Neural progenitor cell (in vitro differentiated cells): Measurements from ENCODE around the gene COL4A4. TPM values are rescaled to one million over a fixed set of nuclear protein-coding genes. Genes with fewer than 3 reads are reported as not detected.

Experiments
- DNase-seq: peaks from one replicate; pipeline ENCODE4 v3.0.0-alpha.2; 2016; ENCODE audit warnings: low spot score
- H2AFZ ChIP-seq: fragments of 200-600 bp; sonication (generic); replicated peaks from 2 replicates; pipeline ENCODE4 v1.6.1; 2016; ENCODE audit warnings: antibody characterized with exemption
- H3F3A ChIP-seq: fragments of 200-600 bp; sonication (generic); 2 replicates; pipeline ENCODE4 v1.6.1; 2016; ENCODE audit warnings: antibody characterized with exemption, low read depth
- H3K27ac ChIP-seq: fragments of 200-600 bp; sonication (generic); 2 replicates; pipeline ENCODE4 v1.5.1; 2016; ENCODE audit warnings: mild to moderate bottlenecking
- H3K27me3 ChIP-seq: fragments of 200-600 bp; sonication (generic); 2 replicates; pipeline ENCODE4 v1.6.1; 2016; ENCODE audit warnings: mild to moderate bottlenecking, moderate library complexity
- H3K36me3 ChIP-seq: fragments of 200-600 bp; sonication (generic); 2 replicates; pipeline ENCODE4 v1.5.1; 2016
- H3K4me1 ChIP-seq: fragments of 200-600 bp; sonication (generic); 2 replicates; pipeline ENCODE4 v1.6.1; 2016; ENCODE audit warnings: mixed run types
- H3K4me2 ChIP-seq: fragments of 200-600 bp; sonication (generic); 2 replicates; pipeline ENCODE4 v1.6.1; 2016
- H3K4me3 ChIP-seq: fragments of 200-600 bp; sonication (generic); 2 replicates; pipeline ENCODE4 v1.5.1; 2016
- H3K79me2 ChIP-seq: fragments of 200-600 bp; sonication (generic); 2 replicates; pipeline ENCODE4 v1.6.1; 2016; ENCODE audit warnings: low read depth
- H3K9ac ChIP-seq: fragments of 200-600 bp; sonication (generic); 2 replicates; pipeline ENCODE4 v1.6.1; 2016
- H3K9me3 ChIP-seq: fragments of 200-600 bp; sonication (generic); 2 replicates; pipeline ENCODE4 v1.5.1; 2016; ENCODE audit warnings: low read depth
- H4K20me1 ChIP-seq: fragments of 200-600 bp; sonication (generic); 2 replicates; pipeline ENCODE4 v1.6.1; 2016; ENCODE audit warnings: low read depth
- H3K27ac Mint-ChIP-seq: 3 replicates; pipeline ENCODE4 v1.8.0; 2021; ENCODE audit warnings: mixed read lengths
- H3K27me3 Mint-ChIP-seq: 2 replicates; pipeline ENCODE4 v1.8.0; 2022; ENCODE audit warnings: low read depth, mild to moderate bottlenecking, inconsistent platforms, moderate library complexity, mixed read lengths; ENCODE audit not compliant: insufficient read depth
- H3K36me3 Mint-ChIP-seq: 3 replicates; pipeline ENCODE4 v1.8.0; 2021; ENCODE audit warnings: mixed read lengths
- H3K4me1 Mint-ChIP-seq: 3 replicates; pipeline ENCODE4 v1.8.0; 2021; ENCODE audit warnings: mixed read lengths
- H3K4me3 Mint-ChIP-seq: 3 replicates; pipeline ENCODE4 v1.8.0; 2021; ENCODE audit warnings: mild to moderate bottlenecking, moderate library complexity, mixed read lengths
- H3K9me3 Mint-ChIP-seq: 3 replicates; pipeline ENCODE4 v1.8.0; 2020; ENCODE audit warnings: mixed read lengths
- EZH2 ChIP-seq: fragments of 200-600 bp; sonication (generic); IDR thresholded peaks from 2 replicates; pipeline ENCODE4 v1.6.1; 2017; ENCODE audit warnings: antibody characterized with exemption, mild to moderate bottlenecking, moderate library complexity
- EZH2phosphoT487 ChIP-seq: fragments of 200-600 bp; sonication (generic); IDR thresholded peaks from 2 replicates; pipeline ENCODE4 v1.6.1; 2017; ENCODE audit warnings: antibody characterized with exemption
- total RNA-seq: library from RNA; depleted of rRNA; stranded (reverse); fragments of >200 nt; gene quantifications from 2 replicates; pipeline ENCODE4 v1.2.3, GENCODE V29; 2015; ENCODE audit warnings: low replicate concordance
- TF ChIP-seq, protein P1 (sequence below): fragments of 200-600 bp; sonication (generic); IDR thresholded peaks from 2 replicates; pipeline ENCODE4 v1.5.1; 2017; ENCODE audit warnings: antibody characterized with exemption, mild to moderate bottlenecking

Gene COL4A4
- total RNA-seq, 1 donor from 2014 or later = 0.60 TPM

DNA sequence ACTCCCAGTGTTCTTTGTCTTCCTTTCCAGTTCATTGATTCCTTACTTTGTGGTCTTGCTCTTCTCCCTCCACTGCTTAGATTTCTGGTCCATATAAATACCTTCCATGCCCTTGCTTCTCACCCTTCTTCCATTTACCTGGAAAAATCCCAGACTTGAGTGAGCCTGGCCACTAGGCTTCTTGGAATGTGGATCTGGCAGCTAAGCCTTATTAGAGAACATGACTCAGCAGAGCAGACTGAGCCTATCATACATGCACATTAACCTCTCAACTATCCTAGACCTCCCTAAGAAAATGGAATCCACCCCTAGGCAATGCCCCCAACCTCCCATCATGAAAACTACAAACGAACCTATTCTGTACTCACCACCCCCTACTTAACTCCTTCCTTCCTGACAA lies 200.5 kb downstream of the COL4A4 start:
- no peak overlapping the region for H3K27ac Mint-ChIP-seq
- TF ChIP-seq, protein P1, sequence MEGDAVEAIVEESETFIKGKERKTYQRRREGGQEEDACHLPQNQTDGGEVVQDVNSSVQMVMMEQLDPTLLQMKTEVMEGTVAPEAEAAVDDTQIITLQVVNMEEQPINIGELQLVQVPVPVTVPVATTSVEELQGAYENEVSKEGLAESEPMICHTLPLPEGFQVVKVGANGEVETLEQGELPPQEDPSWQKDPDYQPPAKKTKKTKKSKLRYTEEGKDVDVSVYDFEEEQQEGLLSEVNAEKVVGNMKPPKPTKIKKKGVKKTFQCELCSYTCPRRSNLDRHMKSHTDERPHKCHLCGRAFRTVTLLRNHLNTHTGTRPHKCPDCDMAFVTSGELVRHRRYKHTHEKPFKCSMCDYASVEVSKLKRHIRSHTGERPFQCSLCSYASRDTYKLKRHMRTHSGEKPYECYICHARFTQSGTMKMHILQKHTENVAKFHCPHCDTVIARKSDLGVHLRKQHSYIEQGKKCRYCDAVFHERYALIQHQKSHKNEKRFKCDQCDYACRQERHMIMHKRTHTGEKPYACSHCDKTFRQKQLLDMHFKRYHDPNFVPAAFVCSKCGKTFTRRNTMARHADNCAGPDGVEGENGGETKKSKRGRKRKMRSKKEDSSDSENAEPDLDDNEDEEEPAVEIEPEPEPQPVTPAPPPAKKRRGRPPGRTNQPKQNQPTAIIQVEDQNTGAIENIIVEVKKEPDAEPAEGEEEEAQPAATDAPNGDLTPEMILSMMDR = no peak
- TF ChIP-seq EZH2 = no peak
- no peak for TF ChIP-seq EZH2phosphoT487
- Histone ChIP-seq H3F3A (no peaks in the 10 kb centered on the region), H3K27ac (no peak overlapping the region), H4K20me1 (no peaks in the 10 kb centered on the region), H3K36me3 (no peaks in the 10 kb centered on the region), H3K4me3 (no peak overlapping the region), H2AFZ (no peak overlapping the region), H3K4me2 (no peak overlapping the region), H3K4me1 (peaks cover 5% of the 10 kb centered on the region), H3K79me2 (no peaks in the 10 kb centered on the region), H3K27me3 (no peaks in the 10 kb centered on the region), H3K9ac (no peak overlapping the region), H3K9me3 (no peaks in the 10 kb centered on the region)
- H3K36me3 Mint-ChIP-seq = no peaks in the 10 kb centered on the region
- H3K27me3 Mint-ChIP-seq = no peaks in the 10 kb centered on the region
- H3K4me1 Mint-ChIP-seq = no peaks in the 10 kb centered on the region
- H3K9me3 Mint-ChIP-seq = peaks cover 4% of the 10 kb centered on the region
- no peak overlapping the region for H3K4me3 Mint-ChIP-seq
- peak; percentile 19 for DNase-seq

DNA sequence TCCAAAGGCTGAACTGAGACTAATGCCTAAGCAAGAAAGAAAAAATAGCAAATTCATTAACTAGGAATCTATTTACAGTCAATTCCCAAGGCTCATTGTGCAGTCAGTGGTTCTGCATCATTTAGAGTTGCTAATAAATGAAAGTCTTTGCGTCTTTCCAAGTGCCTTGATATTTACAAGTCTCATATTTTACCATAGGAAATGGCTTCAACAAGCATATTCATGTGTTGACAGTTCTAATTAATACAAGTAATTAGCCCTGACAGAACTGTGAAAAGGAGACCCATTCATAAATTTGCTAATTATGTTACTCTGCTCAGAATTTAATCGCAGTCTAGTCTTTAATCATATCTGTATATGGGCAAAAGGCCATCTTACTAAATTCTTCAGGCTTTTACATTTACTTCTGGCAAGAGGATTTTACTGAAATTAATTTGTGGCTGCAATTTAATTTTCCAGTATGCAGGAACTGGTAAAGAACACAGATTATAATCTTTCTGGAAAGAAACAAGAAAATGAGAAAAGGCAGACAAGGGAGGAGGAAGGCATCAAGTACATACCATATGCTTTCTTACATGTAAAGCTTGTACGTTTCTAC lies 201.7 kb downstream of the COL4A4 start:
- no peaks in the 10 kb centered on the region for H3K36me3 ChIP-seq

GRCh38 chr2:226959418-226959817 lies 204.6 kb downstream of the COL4A4 start:
- no peaks in the 10 kb centered on the region for H4K20me1 ChIP-seq
- no peak overlapping the region for H3K27ac Mint-ChIP-seq
- H3K9ac ChIP-seq = no peak overlapping the region
- H3K27me3 Mint-ChIP-seq = no peaks in the 10 kb centered on the region
- no peaks in the 10 kb centered on the region for H3F3A ChIP-seq
- no peaks in the 10 kb centered on the region for H3K4me1 Mint-ChIP-seq
- no peak overlapping the region for H3K4me2 ChIP-seq
- TF ChIP-seq EZH2phosphoT487 = no peak
- TF ChIP-seq, protein P1 = no peak
- no peak overlapping the region for H3K4me3 Mint-ChIP-seq
- no peaks in the 10 kb centered on the region for H3K36me3 ChIP-seq
- no peaks in the 10 kb centered on the region for H3K79me2 ChIP-seq
- H3K4me3 ChIP-seq = no peak overlapping the region
- no peak overlapping the region for H2AFZ ChIP-seq
- H3K9me3 Mint-ChIP-seq = peaks cover 9% of the 10 kb centered on the region
- peaks cover 5% of the 10 kb centered on the region for H3K4me1 ChIP-seq
- H3K27me3 ChIP-seq = no peaks in the 10 kb centered on the region
- no peaks in the 10 kb centered on the region for H3K9me3 ChIP-seq
- peaks cover 3% of the 10 kb centered on the region for H3K36me3 Mint-ChIP-seq
- no peak for DNase-seq
- no peak overlapping the region for H3K27ac ChIP-seq

More for the DNA sequence above, 201.7 kb downstream of the COL4A4 start:
- H3K79me2 ChIP-seq = no peaks in the 10 kb centered on the region
- no peaks in the 10 kb centered on the region for H3K9me3 ChIP-seq
- no peak overlapping the region for H3K4me2 ChIP-seq
- no peak overlapping the region for H3K9ac ChIP-seq
- Mint-ChIP-seq H3K4me3 (no peak overlapping the region), H3K27me3 (no peaks in the 10 kb centered on the region), H3K9me3 (peaks cover 9% of the 10 kb centered on the region), H3K36me3 (peaks cover 1% of the 10 kb centered on the region), H3K27ac (no peak overlapping the region), H3K4me1 (no peaks in the 10 kb centered on the region)
- peaks cover 5% of the 10 kb centered on the region for H3K4me1 ChIP-seq
- no peaks in the 10 kb centered on the region for H3F3A ChIP-seq
- no peak overlapping the region for H3K4me3 ChIP-seq
- no peak overlapping the region for H3K27ac ChIP-seq
- TF ChIP-seq, protein P1 = no peak
- TF ChIP-seq EZH2phosphoT487 (no peak), EZH2 (no peak)
- DNase-seq = no peak
- H4K20me1 ChIP-seq = no peaks in the 10 kb centered on the region
- no peak overlapping the region for H2AFZ ChIP-seq
- no peaks in the 10 kb centered on the region for H3K27me3 ChIP-seq
